ENCODE results near the gene MT1E.
A peak's percentile ranks its signal among the peaks of the same experiment; 100 is the strongest.
"Not testable (repeated sequence)": the region's sequence is repeated elsewhere in the genome, so short reads cannot be mapped to it uniquely, and the experiment has no call there.

MT1E gene

GRCh38 chr16:56673921-56674320, 48.3 kb downstream of the MT1E start:
- H3K27me3 ChIP-seq (ENCODE audit: insufficient read depth, poor library complexity, severe bottlenecking): no peaks in the 10 kb centered on the region
- peaks cover 2% of the 10 kb centered on the region for H3K4me1 ChIP-seq (ENCODE audit: insufficient read depth, poor library complexity, severe bottlenecking)
- peak; percentile 88 for TF ChIP-seq CTCF (IDR thresholded peaks at IDR 0.05; ENCODE audit: poor library complexity, severe bottlenecking)
- ATAC-seq (ENCODE audit: low read depth) (peak; percentile 77), DNase-seq (ENCODE audit: low spot score) (no peak)
- H3K36me3 ChIP-seq (ENCODE audit: low read depth): no peaks in the 10 kb centered on the region
- H3K27ac ChIP-seq (ENCODE audit: poor library complexity, severe bottlenecking): no peak overlapping the region
- no peaks in the 10 kb centered on the region for H3K9me3 ChIP-seq (ENCODE audit: severe bottlenecking)
- H3K4me3 ChIP-seq (ENCODE audit: severe bottlenecking): no peak overlapping the region

GRCh38 chr16:56674570-56674969, 49.0 kb downstream of the MT1E start:
- not testable (repeated sequence) for H3K36me3 ChIP-seq (ENCODE audit: low read depth); H3K4me3 ChIP-seq (ENCODE audit: severe bottlenecking); H3K9me3 ChIP-seq (ENCODE audit: severe bottlenecking); H3K27ac ChIP-seq (ENCODE audit: poor library complexity, severe bottlenecking); H3K27me3 ChIP-seq (ENCODE audit: insufficient read depth, poor library complexity, severe bottlenecking); DNase-seq (ENCODE audit: low spot score); H3K4me1 ChIP-seq (ENCODE audit: insufficient read depth, poor library complexity, severe bottlenecking); ATAC-seq (ENCODE audit: low read depth)

GRCh38 chr16:56675685-56676210, 50.2 kb downstream of the MT1E start:
- no peak overlapping the region for H3K4me3 ChIP-seq (ENCODE audit: severe bottlenecking)
- H3K36me3 ChIP-seq (ENCODE audit: low read depth): no peaks in the 10 kb centered on the region
- peaks cover 2% of the 10 kb centered on the region for H3K4me1 ChIP-seq (ENCODE audit: insufficient read depth, poor library complexity, severe bottlenecking)
- H3K27ac ChIP-seq (ENCODE audit: poor library complexity, severe bottlenecking): no peak overlapping the region
- no peaks in the 10 kb centered on the region for H3K9me3 ChIP-seq (ENCODE audit: severe bottlenecking)
- H3K27me3 ChIP-seq (ENCODE audit: insufficient read depth, poor library complexity, severe bottlenecking): no peaks in the 10 kb centered on the region
- DNase-seq (ENCODE audit: low spot score) (no peak), ATAC-seq (ENCODE audit: low read depth) (no peak)
- no peak for TF ChIP-seq CTCF (IDR thresholded peaks at IDR 0.05; ENCODE audit: poor library complexity, severe bottlenecking)

Data from RWPE2 (cell line).